ENCODE results near the gene DAAM2.

DNA sequence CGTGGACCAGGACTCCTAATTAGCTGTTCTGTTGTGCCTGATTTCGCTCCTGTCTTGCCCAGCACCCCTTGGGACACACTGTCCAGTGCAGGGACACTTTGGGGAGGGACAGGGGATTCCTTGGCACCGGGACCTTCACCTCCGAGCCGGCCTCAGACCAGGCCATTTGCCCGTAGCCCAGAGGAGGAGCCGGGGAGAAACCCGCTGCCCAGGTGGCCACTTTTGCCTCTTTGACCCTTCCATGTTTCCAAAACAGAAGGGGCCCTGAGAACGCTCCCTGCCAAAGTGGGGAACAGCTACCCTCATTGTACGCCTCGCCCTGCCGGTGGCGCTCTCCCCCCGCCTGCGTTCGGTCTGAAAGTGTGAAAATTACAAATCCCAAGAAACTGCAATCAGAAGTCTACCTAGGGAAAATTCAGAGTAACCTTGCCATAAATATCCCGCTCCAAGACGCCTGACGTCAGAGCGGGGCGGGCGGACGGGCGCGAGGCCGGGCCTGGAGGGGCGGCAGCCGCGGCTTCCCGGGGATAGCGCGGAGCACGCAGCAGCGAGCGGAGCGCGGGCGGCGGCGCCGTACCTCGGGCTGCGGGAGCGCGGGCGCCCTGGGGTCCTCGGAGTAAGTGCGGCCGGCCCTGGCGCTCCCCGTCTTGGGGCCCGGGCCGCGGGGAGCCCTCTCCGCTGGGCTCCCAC, at the start of gene DAAM2:
- no peak for TF ChIP-seq ZNF274 (IDR thresholded peaks at IDR 0.05; ENCODE audit: low read depth, low read length)
- TF ChIP-seq SUZ12 (IDR thresholded peaks at IDR 0.05; ENCODE audit: extremely low read depth, insufficient read depth, insufficient read length), result no peak
- TF ChIP-seq YY1 (IDR thresholded peaks at IDR 0.05; ENCODE audit: insufficient read depth, insufficient read length), result no peak

Measured in NT2/D1 (cell line).